ENCODE results near the gene KRTAP10-6.
"Not testable (repeated sequence)": the region's sequence is repeated elsewhere in the genome, so short reads cannot be mapped to it uniquely, and the experiment has no call there.

GRCh38 chr21:44591801-44592130 is 539 bp downstream of the KRTAP10-6 start:
- TF ChIP-seq POLR2AphosphoS5 (IDR thresholded peaks at IDR 0.05); CTCF (IDR thresholded peaks at IDR 0.05); POLR2A (IDR thresholded peaks at IDR 0.05; ENCODE audit: low read depth); EP300 (IDR thresholded peaks at IDR 0.05): not testable (repeated sequence)

All from esophagus muscularis mucosa (tissue), 4 donors.